ENCODE results near the gene GCNT2. TPM values are rescaled to one million over a fixed set of nuclear protein-coding genes. Genes with fewer than 3 reads are reported as not detected.
A peak's percentile ranks its signal among the peaks of the same experiment; 100 is the strongest.

Gene GCNT2
- total RNA-seq, 1 donor from 2014 or later = 21.2 TPM

GRCh38 chr6:10534419-10534762 is 13.2 kb downstream of the GCNT2 start:
- peaks cover 7% of the 10 kb centered on the region for H3K36me3 Mint-ChIP-seq
- no peaks in the 10 kb centered on the region for H3K27me3 Mint-ChIP-seq
- TF ChIP-seq, protein P1, sequence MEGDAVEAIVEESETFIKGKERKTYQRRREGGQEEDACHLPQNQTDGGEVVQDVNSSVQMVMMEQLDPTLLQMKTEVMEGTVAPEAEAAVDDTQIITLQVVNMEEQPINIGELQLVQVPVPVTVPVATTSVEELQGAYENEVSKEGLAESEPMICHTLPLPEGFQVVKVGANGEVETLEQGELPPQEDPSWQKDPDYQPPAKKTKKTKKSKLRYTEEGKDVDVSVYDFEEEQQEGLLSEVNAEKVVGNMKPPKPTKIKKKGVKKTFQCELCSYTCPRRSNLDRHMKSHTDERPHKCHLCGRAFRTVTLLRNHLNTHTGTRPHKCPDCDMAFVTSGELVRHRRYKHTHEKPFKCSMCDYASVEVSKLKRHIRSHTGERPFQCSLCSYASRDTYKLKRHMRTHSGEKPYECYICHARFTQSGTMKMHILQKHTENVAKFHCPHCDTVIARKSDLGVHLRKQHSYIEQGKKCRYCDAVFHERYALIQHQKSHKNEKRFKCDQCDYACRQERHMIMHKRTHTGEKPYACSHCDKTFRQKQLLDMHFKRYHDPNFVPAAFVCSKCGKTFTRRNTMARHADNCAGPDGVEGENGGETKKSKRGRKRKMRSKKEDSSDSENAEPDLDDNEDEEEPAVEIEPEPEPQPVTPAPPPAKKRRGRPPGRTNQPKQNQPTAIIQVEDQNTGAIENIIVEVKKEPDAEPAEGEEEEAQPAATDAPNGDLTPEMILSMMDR (conservative IDR thresholded peaks at IDR 0.05) = no peak
- H3K27ac Mint-ChIP-seq = no peak overlapping the region
- H3K4me1 Mint-ChIP-seq (ENCODE audit: unreplicated experiment) = no peaks in the 10 kb centered on the region
- H3K4me3 Mint-ChIP-seq = no peak overlapping the region
- H3K9me3 Mint-ChIP-seq = no peaks in the 10 kb centered on the region
- DNase-seq (ENCODE audit: extremely low spot score, unreplicated experiment) = no peak

DNA sequence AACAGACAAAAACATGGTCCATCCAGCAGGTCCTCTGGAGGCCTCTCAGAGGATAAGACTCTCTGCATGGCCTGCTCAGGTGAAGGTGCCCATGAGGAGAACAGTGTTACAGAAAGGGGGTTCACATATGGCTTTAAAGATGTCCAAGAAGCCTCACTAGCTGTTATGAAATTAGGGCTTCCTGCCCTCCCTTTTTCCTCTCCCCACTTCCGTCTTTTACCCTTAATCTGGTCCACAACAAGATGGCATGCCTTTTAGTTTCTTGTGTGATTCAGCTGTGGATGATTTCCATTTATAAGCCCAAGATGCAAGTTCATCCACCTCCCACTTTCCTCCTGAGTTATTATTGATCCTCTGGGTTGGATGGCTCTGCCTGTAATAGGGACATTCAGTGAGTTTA is 14.0 kb downstream of the GCNT2 start:
- Mint-ChIP-seq H3K4me1 (ENCODE audit: unreplicated experiment) (no peaks in the 10 kb centered on the region), H3K36me3 (peaks cover 7% of the 10 kb centered on the region), H3K27me3 (no peaks in the 10 kb centered on the region), H3K4me3 (no peak overlapping the region), H3K27ac (peak overlapping the region; percentile 30), H3K9me3 (no peaks in the 10 kb centered on the region)
- TF ChIP-seq, protein P1 (conservative IDR thresholded peaks at IDR 0.05) = no peak
- DNase-seq (ENCODE audit: extremely low spot score, unreplicated experiment) = no peak

DNA sequence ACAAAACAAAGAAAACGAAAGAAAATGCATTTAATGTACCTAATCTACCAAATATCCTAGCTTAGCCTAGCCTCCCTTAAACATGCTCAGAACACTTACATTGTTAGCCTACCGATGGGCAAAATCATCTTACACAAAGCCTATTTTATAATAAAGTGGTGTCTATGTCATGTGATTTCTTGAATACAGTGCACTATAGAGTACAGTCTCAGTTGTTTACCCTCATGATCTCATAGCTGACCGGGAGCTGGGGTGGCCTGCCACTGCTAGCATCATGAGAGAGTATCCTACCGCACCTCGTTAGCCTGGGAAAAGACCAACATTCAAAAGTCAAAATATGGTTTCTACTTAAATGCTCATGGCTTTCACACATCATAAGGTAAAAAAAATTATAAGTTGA is 16.6 kb downstream of the GCNT2 start:
- no peak overlapping the region for H3K4me3 Mint-ChIP-seq
- no peak for DNase-seq (ENCODE audit: extremely low spot score, unreplicated experiment)
- H3K27ac Mint-ChIP-seq = no peak overlapping the region
- H3K36me3 Mint-ChIP-seq = peaks cover 7% of the 10 kb centered on the region
- TF ChIP-seq, protein P1 (conservative IDR thresholded peaks at IDR 0.05) = no peak
- H3K9me3 Mint-ChIP-seq = peaks cover 4% of the 10 kb centered on the region
- no peaks in the 10 kb centered on the region for H3K27me3 Mint-ChIP-seq
- no peaks in the 10 kb centered on the region for H3K4me1 Mint-ChIP-seq (ENCODE audit: unreplicated experiment)

DNA sequence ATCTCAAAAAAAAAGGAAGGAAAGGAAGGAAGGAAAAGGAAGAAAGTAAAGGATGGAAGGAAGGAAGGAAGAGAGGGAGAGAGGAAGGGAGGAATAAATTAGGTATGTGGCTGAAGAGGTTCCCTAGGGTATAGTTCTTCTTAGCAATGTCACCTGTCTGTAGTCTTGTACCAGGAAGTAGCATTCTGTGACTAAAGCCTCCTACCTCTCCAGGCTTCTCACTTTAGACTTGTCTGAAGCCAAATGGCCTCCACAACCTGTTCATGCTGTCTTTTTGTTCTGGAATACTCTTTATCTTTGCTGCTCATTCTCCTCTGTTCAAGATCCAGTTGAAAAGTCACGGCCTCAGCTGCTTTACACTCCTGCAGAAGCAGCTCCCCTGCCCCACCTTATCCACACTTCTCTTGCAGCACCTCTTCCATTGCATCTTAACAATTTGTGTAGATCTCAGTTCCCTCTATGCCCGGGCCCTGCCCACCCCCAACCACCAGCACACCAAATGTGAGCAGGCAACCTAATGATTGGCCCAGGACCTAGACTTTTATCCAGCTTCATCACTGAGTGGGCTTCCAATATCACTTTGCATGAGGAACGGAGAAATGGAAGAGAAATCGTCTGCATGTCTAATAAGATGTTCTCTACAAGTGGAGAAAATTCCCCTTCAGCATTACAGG is 19.1 kb downstream of the GCNT2 start:
- Mint-ChIP-seq H3K27me3 (no peaks in the 10 kb centered on the region), H3K36me3 (peaks cover 7% of the 10 kb centered on the region), H3K4me3 (no peak overlapping the region), H3K4me1 (ENCODE audit: unreplicated experiment) (no peaks in the 10 kb centered on the region), H3K27ac (no peak overlapping the region), H3K9me3 (peaks cover 4% of the 10 kb centered on the region)
- TF ChIP-seq, protein P1 (conservative IDR thresholded peaks at IDR 0.05) = no peak
- no peak for DNase-seq (ENCODE audit: extremely low spot score, unreplicated experiment)

DNA sequence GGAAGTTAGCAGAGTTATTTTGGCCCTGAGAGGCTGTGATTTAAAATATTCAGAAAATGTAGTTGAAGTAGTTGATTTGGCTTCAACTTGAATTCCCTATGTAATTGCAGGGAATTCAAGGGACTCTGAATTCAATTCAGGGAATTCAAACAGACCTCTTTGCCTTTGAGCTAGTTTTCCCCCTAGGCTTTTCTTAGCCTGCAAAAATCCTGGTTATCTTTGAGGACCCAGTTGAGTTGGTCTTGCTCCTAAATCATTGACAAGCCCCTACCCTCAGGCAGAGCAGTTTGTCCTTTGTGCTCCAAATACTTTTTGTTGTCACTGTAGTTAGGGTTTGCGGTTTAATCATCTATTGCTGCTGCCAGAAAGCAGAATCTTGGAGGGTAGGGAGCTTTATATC is 20.4 kb downstream of the GCNT2 start:
- TF ChIP-seq, protein P1 (conservative IDR thresholded peaks at IDR 0.05) = no peak
- Mint-ChIP-seq H3K27ac (no peak overlapping the region), H3K27me3 (no peaks in the 10 kb centered on the region), H3K4me1 (ENCODE audit: unreplicated experiment) (peaks cover 3% of the 10 kb centered on the region), H3K9me3 (peaks cover 4% of the 10 kb centered on the region), H3K36me3 (no peaks in the 10 kb centered on the region), H3K4me3 (no peak overlapping the region)
- DNase-seq (ENCODE audit: extremely low spot score, unreplicated experiment) = no peak

GRCh38 chr6:10542213-10542612 is 21.1 kb downstream of the GCNT2 start:
- peak overlapping the region; percentile 17 for H3K27ac Mint-ChIP-seq
- H3K9me3 Mint-ChIP-seq = peaks cover 4% of the 10 kb centered on the region
- TF ChIP-seq, protein P1 (conservative IDR thresholded peaks at IDR 0.05) = no peak
- H3K4me3 Mint-ChIP-seq = no peak overlapping the region
- no peaks in the 10 kb centered on the region for H3K27me3 Mint-ChIP-seq
- no peaks in the 10 kb centered on the region for H3K36me3 Mint-ChIP-seq
- DNase-seq (ENCODE audit: extremely low spot score, unreplicated experiment) = no peak
- H3K4me1 Mint-ChIP-seq (ENCODE audit: unreplicated experiment) = peaks cover 3% of the 10 kb centered on the region

Measured in type B pancreatic cell (in vitro differentiated cells).